HCT116 (cell line): ENCODE results near the gene KCNAB3. TPM values are rescaled to one million over a fixed set of nuclear protein-coding genes. Genes with fewer than 3 reads are reported as not detected.

Experiments used
- ATAC-seq: fragments of 200-7000 bp; cut with Tn5 transposase; 2 replicates; pipeline ENCODE4 v1.9.1; 2020; ENCODE audit warnings: mild to moderate bottlenecking, moderate library complexity
- BruUV-seq: library from RNA; stranded (reverse); fragments of 400-500 nt; replicated peaks from 2 replicates; lab custom pipeline; 2021; lab: Mats Ljungman, UMichigan
- CTCF ChIA-PET: fragments of 300-600 bp; sonication (Branson Sonifier 250); formaldehyde crosslinking; loops from one replicate; lab custom pipeline; 2021; ENCODE audit warnings: antibody characterized with exemption; lab: Charles Lee
- POLR2A ChIA-PET: fragments of 300-600, 350-600 bp; sonication (Branson Sonifier 250); formaldehyde crosslinking; loops from one replicate; lab custom pipeline; 2021; ENCODE audit warnings: antibody characterized with exemption; lab: Charles Lee
- RAD21 ChIA-PET, 2 experiments: fragments of 300-600 bp; sonication (Branson Sonifier 250); formaldehyde crosslinking; loops; one replicate each; lab custom pipeline; 2023; ENCODE audit warnings: low total read pairs in 2 of 2; ENCODE audit not compliant: uncharacterized antibody in 2 of 2, unreplicated experiment in 2 of 2, low non-redundant PET in 1 of 2; lab: Charles Lee
- DNase-seq: peaks from one replicate; pipeline ENCODE4 v3.0.0-alpha.2; 2010; ENCODE audit warnings: low read depth, low spot score
- H2AFZ ChIP-seq: fragments of 200-600 bp; shearing (Covaris generic), sonication (generic); 2 replicates; pipeline ENCODE4 v1.6.1; 2017; ENCODE audit warnings: low read depth, mixed run types, mixed read lengths, antibody characterized with exemption, low read length; ENCODE audit not compliant: poor library complexity, severe bottlenecking
- H3K27ac ChIP-seq: 2 replicates; pipeline ENCODE4 v1.5.1; 2012; ENCODE audit warnings: low read depth, low read length
- H3K27me3 ChIP-seq: fragments of 200-600 bp; sonication (generic); 2 replicates; pipeline ENCODE4 v1.6.1; 2016; ENCODE audit warnings: mixed run types, low read length, mixed read lengths; ENCODE audit not compliant: insufficient read depth
- H3K36me3 ChIP-seq, 2 experiments: fragments of 200-500 bp in 1 of 2; fragments of 200-600 bp in 1 of 2; sonication (Bioruptor generic) in 1 of 2; sonication (generic) in 1 of 2; 2 replicates each; pipeline versions ENCODE4 v1.5.1 to v1.6.1; 2014 to 2016; ENCODE audit warnings: low read length in 2 of 2, inconsistent platforms in 1 of 2, mixed read lengths in 1 of 2, mixed run types in 1 of 2; ENCODE audit not compliant: insufficient read depth in 2 of 2, control insufficient read depth in 1 of 2
- H3K4me1 ChIP-seq, 2 experiments: fragments of 200-600 bp in 1 of 2; sonication (generic) in 1 of 2; 2 replicates each; pipeline versions ENCODE4 v1.5.1 to v1.6.1; 2012 to 2017; ENCODE audit warnings: low read length in 2 of 2, inconsistent platforms in 1 of 2, mild to moderate bottlenecking in 1 of 2, mixed read lengths in 1 of 2, mixed run types in 1 of 2, moderate library complexity in 1 of 2; ENCODE audit not compliant: insufficient read depth in 2 of 2, control insufficient read depth in 1 of 2
- H3K4me2 ChIP-seq: fragments of 200-600 bp; sonication (generic); 2 replicates; pipeline ENCODE4 v1.6.1; 2017; ENCODE audit warnings: mixed run types, low read length, mixed read lengths
- H3K4me3 ChIP-seq, 2 experiments: fragments of 200-600 bp in 1 of 2; sonication (generic) in 1 of 2; replicated peaks in 1 of 2; 2 replicates each; pipeline ENCODE4 v1.5.1; 2011 to 2016; ENCODE audit warnings: low read length in 2 of 2, control low read depth in 1 of 2, low read depth in 1 of 2, mild to moderate bottlenecking in 1 of 2, mixed read lengths in 1 of 2, mixed run types in 1 of 2
- H3K79me2 ChIP-seq: fragments of 200-600 bp; sonication (generic); 2 replicates; pipeline ENCODE4 v1.6.1; 2017; ENCODE audit warnings: mild to moderate bottlenecking, mixed run types, low read length, moderate library complexity, mixed read lengths; ENCODE audit not compliant: insufficient read depth
- H3K9ac ChIP-seq: fragments of 200-600 bp; sonication (generic); 2 replicates; pipeline ENCODE4 v1.6.1; 2016; ENCODE audit warnings: low read length, mixed read lengths
- H3K9me2 ChIP-seq: fragments of 200-600 bp; sonication (generic), shearing (Covaris generic); 2 replicates; pipeline ENCODE4 v1.6.1; 2017; ENCODE audit warnings: mixed run types, mild to moderate bottlenecking, moderate library complexity; ENCODE audit not compliant: insufficient read depth
- H3K9me3 ChIP-seq, 2 experiments: fragments of 200-500 bp in 1 of 2; fragments of 200-600 bp in 1 of 2; sonication (Bioruptor generic) in 1 of 2; sonication (generic) in 1 of 2; 2 replicates each; pipeline ENCODE4 v1.6.1; 2014 to 2017; ENCODE audit warnings: low read length in 2 of 2, mixed read lengths in 2 of 2, inconsistent platforms in 1 of 2, low read depth in 1 of 2, mild to moderate bottlenecking in 1 of 2, mixed run types in 1 of 2, moderate library complexity in 1 of 2; ENCODE audit not compliant: control insufficient read depth in 1 of 2, insufficient read depth in 1 of 2
- H4K20me1 ChIP-seq: fragments of 200-600 bp; sonication (generic), shearing (Covaris generic); 2 replicates; pipeline ENCODE4 v1.6.1; 2017; ENCODE audit warnings: mixed run types, mild to moderate bottlenecking, moderate library complexity; ENCODE audit not compliant: insufficient read depth
- CBX3 ChIP-seq: IDR thresholded peaks from 2 replicates; pipeline ENCODE4 v1.6.1; 2012; ENCODE audit warnings: low read depth
- CEBPB ChIP-seq: IDR thresholded peaks from 2 replicates; pipeline ENCODE4 v1.6.1; 2012; ENCODE audit warnings: low read depth
- EGR1 ChIP-seq: IDR thresholded peaks from 2 replicates; pipeline ENCODE4 v1.6.1; 2012; ENCODE audit warnings: low read depth
- EZH2 ChIP-seq: fragments of 200-600 bp; sonication (generic); IDR thresholded peaks from 2 replicates; pipeline ENCODE4 v1.6.1; 2017; ENCODE audit warnings: antibody characterized with exemption, mixed run types
- EZH2phosphoT487 ChIP-seq: fragments of 200-600 bp; IDR thresholded peaks from 2 replicates; pipeline ENCODE4 v1.6.1; 2018; ENCODE audit warnings: antibody characterized with exemption, borderline replicate concordance
- JUND ChIP-seq: IDR thresholded peaks from 2 replicates; pipeline ENCODE4 v1.6.1; 2012
- POLR2AphosphoS5 ChIP-seq: IDR thresholded peaks from 2 replicates; pipeline ENCODE4 v1.6.1; 2011; ENCODE audit warnings: mild to moderate bottlenecking, low read depth, low read length, moderate library complexity
- SIN3A ChIP-seq: IDR thresholded peaks from 2 replicates; pipeline ENCODE4 v1.6.1; 2012; ENCODE audit warnings: low read depth
- ZNF274 ChIP-seq: fragments of 200-500 bp; sonication (Bioruptor generic); IDR thresholded peaks from 2 replicates; pipeline ENCODE4 v1.6.1; 2014; ENCODE audit warnings: mild to moderate bottlenecking, low read depth, low read length, inconsistent platforms
- intact Hi-C: fragments of 100-400 bp; cut with micrococcal nuclease; formaldehyde crosslinking; loops from 2 replicates; pipeline ENCODE4 v1.10.0; 2022
- total RNA-seq: library from RNA; stranded (reverse); gene quantifications from one replicate; pipeline ENCODE4 v1.2.1, GENCODE V29; 2021; ENCODE audit not compliant: unreplicated experiment
- TF ChIP-seq, protein P1 (sequence below): IDR thresholded peaks from 2 replicates; pipeline ENCODE4 v1.6.1; 2012
- TF ChIP-seq, protein P2 (sequence below), 3 experiments: fragments of 200-600 bp in 1 of 3; sonication (generic) in 1 of 3; IDR thresholded peaks in 2 of 3; conservative IDR thresholded peaks in 1 of 3; 2 replicates each; pipeline ENCODE4 v1.5.1; 2012 to 2017; ENCODE audit warnings: low read depth in 2 of 3, low read length in 2 of 3, antibody characterized with exemption in 1 of 3, borderline replicate concordance in 1 of 3, control low read depth in 1 of 3, mild to moderate bottlenecking in 1 of 3, mixed read lengths in 1 of 3, mixed run types in 1 of 3, moderate library complexity in 1 of 3; ENCODE audit not compliant: insufficient read depth in 1 of 3
- TF ChIP-seq, protein P3 (sequence below): IDR thresholded peaks from 2 replicates; pipeline ENCODE4 v1.6.1; 2012; ENCODE audit warnings: low read depth

The KCNAB3 gene
- total RNA-seq, 1 experiment from 2014 or later = 7.1 TPM

DNA sequence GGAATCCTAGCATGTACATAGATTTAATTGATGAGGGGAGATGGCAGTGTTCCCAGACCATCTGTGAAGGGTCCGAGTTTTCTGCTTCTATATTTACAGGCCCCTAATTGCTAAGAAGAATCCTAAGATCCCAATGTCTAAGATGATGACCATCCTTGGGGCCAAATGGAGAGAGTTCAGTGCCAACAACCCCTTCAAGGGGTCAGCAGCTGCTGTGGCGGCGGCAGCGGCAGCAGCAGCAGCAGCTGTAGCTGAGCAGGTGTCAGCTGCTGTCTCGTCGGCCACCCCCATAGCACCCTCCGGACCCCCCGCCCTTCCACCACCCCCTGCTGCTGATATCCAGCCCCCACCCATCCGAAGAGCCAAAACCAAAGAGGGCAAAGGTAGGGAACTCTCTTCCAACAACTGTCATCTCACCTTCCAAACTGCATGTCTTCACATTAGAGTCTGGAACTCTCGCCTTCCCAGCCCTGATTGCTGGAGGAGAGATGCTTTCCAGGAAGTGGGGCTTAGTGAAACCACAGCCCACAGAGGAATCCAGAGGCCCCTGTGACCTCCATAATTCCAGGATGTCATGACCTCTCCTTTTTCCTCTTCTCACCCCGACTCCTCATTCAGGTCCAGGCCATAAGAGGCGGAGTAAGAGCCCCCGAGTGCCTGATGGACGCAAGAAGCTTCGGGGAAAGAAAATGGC lies 36.3 kb downstream of the KCNAB3 start:
- no peak overlapping the region for H3K4me2 ChIP-seq
- POLR2A ChIA-PET = no interaction called here
- intact Hi-C loops = no loop called here

More for the DNA sequence above, 36.3 kb downstream of the KCNAB3 start:
- ATAC-seq (no peak), DNase-seq (no peak)
- Histone ChIP-seq H3K9me2 (no peaks in the 10 kb centered on the region), H3K9me3 (no peaks in the 10 kb centered on the region), H3K4me1 (peaks cover 16 to 17% of the 10 kb centered on the region in 2 experiments), H3K4me3 (no peak overlapping the region), H3K27ac (no peak overlapping the region), H3K27me3 (no peaks in the 10 kb centered on the region), H4K20me1 (no peaks in the 10 kb centered on the region), H3K9ac (no peak overlapping the region), H3K79me2 (peaks cover 13% of the 10 kb centered on the region), H3K36me3 (peaks cover 26 to 32% of the 10 kb centered on the region in 2 experiments; a peak in 3 of 4 replicates), H2AFZ (no peak overlapping the region)
- ChIA-PET CTCF (interaction anchor here (0.5 kb wide), 1 partner anchor 31 kb away, joined by 3 read pairs; no protein-coding TSS in a partner anchor), RAD21 (no interaction called here)
- no TSS peak for BruUV-seq
- TF ChIP-seq, protein P1, sequence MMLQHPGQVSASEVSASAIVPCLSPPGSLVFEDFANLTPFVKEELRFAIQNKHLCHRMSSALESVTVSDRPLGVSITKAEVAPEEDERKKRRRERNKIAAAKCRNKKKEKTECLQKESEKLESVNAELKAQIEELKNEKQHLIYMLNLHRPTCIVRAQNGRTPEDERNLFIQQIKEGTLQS = no peak
- TF ChIP-seq SIN3A (no peak), CEBPB (no peak), EGR1 (no peak), ZNF274 (no peak), POLR2AphosphoS5 (no peak), CBX3 (no peak), EZH2phosphoT487 (no peak), JUND (no peak), EZH2 (no peak)
- TF ChIP-seq, protein P2, sequence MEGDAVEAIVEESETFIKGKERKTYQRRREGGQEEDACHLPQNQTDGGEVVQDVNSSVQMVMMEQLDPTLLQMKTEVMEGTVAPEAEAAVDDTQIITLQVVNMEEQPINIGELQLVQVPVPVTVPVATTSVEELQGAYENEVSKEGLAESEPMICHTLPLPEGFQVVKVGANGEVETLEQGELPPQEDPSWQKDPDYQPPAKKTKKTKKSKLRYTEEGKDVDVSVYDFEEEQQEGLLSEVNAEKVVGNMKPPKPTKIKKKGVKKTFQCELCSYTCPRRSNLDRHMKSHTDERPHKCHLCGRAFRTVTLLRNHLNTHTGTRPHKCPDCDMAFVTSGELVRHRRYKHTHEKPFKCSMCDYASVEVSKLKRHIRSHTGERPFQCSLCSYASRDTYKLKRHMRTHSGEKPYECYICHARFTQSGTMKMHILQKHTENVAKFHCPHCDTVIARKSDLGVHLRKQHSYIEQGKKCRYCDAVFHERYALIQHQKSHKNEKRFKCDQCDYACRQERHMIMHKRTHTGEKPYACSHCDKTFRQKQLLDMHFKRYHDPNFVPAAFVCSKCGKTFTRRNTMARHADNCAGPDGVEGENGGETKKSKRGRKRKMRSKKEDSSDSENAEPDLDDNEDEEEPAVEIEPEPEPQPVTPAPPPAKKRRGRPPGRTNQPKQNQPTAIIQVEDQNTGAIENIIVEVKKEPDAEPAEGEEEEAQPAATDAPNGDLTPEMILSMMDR (IDR thresholded peaks at IDR 0.05 in 2 of 3, conservative IDR thresholded peaks at IDR 0.05 in 1 of 3; ENCODE audit: borderline replicate concordance in 1 of 3, insufficient read depth in 1 of 3, low read depth in 2 of 3, low read length in 2 of 3) = no peak
- TF ChIP-seq, protein P3, sequence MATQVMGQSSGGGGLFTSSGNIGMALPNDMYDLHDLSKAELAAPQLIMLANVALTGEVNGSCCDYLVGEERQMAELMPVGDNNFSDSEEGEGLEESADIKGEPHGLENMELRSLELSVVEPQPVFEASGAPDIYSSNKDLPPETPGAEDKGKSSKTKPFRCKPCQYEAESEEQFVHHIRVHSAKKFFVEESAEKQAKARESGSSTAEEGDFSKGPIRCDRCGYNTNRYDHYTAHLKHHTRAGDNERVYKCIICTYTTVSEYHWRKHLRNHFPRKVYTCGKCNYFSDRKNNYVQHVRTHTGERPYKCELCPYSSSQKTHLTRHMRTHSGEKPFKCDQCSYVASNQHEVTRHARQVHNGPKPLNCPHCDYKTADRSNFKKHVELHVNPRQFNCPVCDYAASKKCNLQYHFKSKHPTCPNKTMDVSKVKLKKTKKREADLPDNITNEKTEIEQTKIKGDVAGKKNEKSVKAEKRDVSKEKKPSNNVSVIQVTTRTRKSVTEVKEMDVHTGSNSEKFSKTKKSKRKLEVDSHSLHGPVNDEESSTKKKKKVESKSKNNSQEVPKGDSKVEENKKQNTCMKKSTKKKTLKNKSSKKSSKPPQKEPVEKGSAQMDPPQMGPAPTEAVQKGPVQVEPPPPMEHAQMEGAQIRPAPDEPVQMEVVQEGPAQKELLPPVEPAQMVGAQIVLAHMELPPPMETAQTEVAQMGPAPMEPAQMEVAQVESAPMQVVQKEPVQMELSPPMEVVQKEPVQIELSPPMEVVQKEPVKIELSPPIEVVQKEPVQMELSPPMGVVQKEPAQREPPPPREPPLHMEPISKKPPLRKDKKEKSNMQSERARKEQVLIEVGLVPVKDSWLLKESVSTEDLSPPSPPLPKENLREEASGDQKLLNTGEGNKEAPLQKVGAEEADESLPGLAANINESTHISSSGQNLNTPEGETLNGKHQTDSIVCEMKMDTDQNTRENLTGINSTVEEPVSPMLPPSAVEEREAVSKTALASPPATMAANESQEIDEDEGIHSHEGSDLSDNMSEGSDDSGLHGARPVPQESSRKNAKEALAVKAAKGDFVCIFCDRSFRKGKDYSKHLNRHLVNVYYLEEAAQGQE = no peak
